Activated CD4-positive, alpha-beta T cell treated with anti-CD3 and anti-CD28 coated beads, Interleukin-2, Interleukin-6, amounts not matched to agents 100 ng/mL and 50 ng/mL, durations not matched to agents 16 hours and 8 hours (primary cell): ENCODE data around the gene KMT2E.
A peak's percentile ranks its signal among the peaks of the same experiment; 100 is the strongest.

Experiments
- DNase-seq: peaks from one replicate; pipeline ENCODE4 v3.0.0-alpha.2; 2020

KMT2E gene

GRCh38 chr7:105010504-105011130, 3.4 kb upstream of the KMT2E start:
- no peak for DNase-seq

GRCh38 chr7:105011141-105011830, 2.7 kb upstream of the KMT2E start:
- no peak for DNase-seq

- peak; percentile 45 for DNase-seq
Observed at GRCh38 chr7:105011831-105012502, 2.0 kb upstream of the KMT2E start.

DNA sequence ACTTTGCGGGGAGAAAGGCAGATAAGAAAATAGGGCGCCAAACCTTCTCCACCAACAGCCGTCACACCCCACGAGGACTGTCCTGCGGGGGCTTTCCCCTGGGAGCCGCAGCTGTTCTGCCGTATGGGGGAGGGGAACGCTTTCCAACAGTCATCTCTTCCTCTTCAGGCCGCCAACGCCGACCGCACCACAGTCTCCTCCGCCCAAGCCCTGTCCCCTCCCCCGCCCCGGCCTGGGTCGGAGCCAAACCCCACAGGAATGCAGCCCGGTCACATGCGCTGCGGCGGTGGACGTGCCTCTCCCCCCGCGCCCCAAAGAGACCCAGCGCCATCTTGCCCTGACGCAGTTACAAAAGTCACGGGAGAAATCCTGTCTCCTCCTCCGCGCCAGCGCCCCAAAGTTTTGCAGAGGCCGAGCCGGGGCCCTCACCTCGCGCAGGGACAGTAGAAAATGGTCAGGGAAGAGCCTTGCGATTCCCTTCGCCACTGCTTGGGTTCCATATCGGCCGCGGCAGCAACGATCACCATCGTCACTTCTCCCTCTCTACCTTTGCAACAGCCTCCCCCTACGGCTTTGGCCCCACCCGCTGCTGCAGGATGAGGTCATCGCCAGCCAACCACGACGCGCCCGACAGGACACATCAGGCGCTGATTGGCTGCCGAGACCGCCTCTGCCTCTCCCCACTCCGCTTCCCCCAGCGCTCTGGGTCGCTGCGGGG, 1.3 kb upstream of the KMT2E start:
- peak; percentile 99 for DNase-seq

- DNase-seq: peak; percentile 96
Observed at GRCh38 chr7:105013221-105013815, 687 bp upstream of the KMT2E start.

DNA sequence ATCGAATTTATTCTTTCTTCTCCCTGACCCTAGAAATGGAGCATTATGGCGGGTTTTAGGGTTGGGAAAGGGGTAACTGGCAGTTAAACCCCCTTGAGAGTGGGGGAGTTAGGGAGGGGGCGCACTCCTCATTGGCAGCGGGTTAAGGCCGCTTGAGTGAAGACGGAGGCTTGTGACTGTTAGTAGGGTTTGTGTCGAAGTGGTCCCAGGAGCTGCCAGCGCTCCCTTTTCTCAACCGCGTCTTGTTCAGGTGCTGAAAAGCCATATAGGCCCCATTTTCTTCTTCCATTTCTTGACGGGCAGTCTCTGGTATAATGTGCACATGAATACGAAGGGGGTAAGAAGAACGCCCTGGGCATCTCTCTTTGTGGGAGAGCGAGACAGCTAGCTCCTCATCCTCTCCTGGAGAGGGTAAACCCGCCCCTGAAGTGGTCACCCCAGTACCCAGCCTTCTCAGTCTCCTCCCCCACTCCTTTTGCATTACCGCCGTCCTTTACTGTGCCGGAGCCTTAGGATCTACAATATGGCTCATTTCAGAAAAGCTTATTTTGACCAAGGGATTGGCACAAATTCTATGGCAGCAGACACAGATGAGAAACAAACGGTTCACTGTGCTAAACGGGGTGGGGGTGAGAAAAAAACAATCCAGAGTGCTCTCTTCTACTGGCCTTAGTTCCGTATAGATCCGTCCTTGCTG, 836 bp downstream of the KMT2E start:
- peak; percentile 83 for DNase-seq

- peak; percentile 48 for DNase-seq
Observed at GRCh38 chr7:105015390-105015965, 1.5 kb downstream of the KMT2E start.

- DNase-seq: no peak
Observed at GRCh38 chr7:105016068-105016708, 2.2 kb downstream of the KMT2E start.

GRCh38 chr7:105016709-105017656, 3.0 kb downstream of the KMT2E start:
- DNase-seq: no peak

- DNase-seq: peak; percentile 44
Observed at GRCh38 chr7:105017657-105018365, 3.8 kb downstream of the KMT2E start.

DNA sequence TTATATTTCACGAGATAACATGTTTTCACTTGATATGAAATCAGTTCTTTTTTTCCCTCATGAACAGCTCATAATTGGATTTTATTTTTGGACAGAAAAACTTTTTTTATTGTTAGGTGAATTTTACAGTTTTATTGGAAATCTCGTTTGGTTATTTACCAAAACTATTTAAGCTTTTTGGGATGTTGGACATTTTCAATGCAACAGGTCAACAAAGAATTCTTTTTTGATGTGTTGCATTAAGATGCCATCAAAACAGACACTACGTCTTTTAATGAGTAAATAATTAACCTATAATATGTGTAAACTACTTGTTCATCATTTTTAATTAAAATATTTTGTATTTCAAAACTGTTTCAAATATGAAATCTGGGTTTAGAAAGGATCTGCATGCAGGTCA, 5.3 kb downstream of the KMT2E start:
- no peak for DNase-seq

DNA sequence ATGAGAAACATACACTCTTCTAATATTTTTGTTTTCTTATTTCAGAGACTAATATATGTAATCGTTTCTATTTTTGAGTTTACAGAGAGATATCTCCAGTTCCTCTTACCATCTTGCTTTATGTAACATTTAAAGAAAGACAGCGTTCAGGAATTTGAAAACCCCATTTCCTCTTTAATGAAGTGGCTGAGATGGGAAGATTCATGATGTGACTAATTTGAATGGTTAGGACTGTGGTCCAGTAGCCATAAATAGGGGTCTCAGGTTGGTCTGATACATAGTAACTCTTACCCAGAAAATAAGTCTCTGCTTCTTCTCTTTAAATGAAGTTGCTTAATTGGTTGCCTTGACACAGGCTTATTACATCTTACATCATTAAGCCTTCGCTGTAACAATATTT, 6.9 kb downstream of the KMT2E start:
- no peak for DNase-seq

DNA sequence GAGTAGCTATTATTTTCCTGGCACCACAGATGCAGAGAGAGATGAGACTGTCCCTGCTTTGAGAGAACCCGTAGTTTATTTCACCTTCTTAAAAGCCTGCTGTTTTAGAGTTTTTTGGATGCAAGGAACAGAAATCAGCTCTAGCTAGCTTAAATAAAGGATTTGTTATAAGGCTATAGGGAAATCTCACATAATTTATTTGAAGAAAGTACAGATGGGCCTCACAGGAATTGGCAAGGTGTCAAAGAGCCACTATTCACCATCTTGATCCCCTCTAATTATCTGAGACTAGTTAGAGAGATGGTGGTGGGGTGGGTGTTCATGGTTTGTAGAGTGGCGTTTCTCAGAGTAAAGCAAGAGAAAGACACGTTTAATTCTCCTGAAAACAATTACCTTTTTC, 7.3 kb downstream of the KMT2E start:
- DNase-seq: no peak

DNA sequence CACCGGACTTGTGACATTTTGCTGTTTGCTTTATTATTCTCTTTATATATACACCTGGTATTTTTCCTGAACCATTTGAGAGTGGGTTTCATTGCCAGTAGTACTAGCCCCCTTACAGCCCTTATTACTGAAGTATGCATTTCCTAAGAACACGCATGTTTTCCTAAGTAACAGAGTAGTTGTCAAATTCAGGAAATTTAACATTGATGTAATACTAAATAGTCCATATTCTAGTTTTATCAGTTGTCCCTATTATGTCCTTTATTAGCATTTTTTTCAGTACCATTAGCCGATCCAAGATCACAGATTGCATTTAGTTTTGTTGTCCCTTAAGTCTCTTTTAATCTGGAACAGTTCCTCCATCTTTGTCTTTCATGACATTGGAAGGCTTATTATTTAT, 8.0 kb downstream of the KMT2E start:
- no peak for DNase-seq

GRCh38 chr7:105022458-105022857, 8.5 kb downstream of the KMT2E start:
- no peak for DNase-seq

GRCh38 chr7:105024734-105025133, 10.7 kb downstream of the KMT2E start:
- DNase-seq: no peak

- no peak for DNase-seq
Observed at GRCh38 chr7:105026750-105027149, 12.7 kb downstream of the KMT2E start.

- DNase-seq: no peak
Observed at GRCh38 chr7:105027176-105027853, 13.3 kb downstream of the KMT2E start.

DNA sequence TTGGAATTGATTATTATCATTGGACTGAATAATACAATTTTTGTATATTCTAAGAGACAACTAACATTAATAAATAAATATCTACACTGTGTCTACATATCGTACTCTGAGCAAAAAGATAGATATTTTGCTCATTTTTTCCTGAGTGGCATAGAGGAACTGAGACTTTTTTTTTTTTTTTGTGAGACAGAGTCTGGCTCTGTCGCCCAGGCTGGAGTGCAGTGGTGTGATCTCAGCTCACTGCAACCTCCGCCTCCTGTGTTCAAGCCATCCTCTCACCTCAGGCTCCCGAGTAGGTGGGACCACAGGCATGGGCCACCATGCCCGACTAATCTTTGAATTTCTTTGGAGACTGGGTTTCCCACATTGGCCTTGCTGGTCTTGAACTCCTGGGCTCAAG, 14.0 kb downstream of the KMT2E start:
- DNase-seq: no peak
